DMS79 treated with DMSO at 0.1 percent for 48 hours (cell line): ENCODE results near the gene TNFRSF13B.
A peak's percentile ranks its signal among the peaks of the same experiment; 100 is the strongest.
"Not testable (repeated sequence)": the region's sequence is repeated elsewhere in the genome, so short reads cannot be mapped to it uniquely, and the experiment has no call there.

Experiments
- DNase-seq: peaks from one replicate; lab custom pipeline; 2025; lab: John Stamatoyannopoulos, UW

TNFRSF13B gene

GRCh38 chr17:17004997-17005614 is 33.2 kb upstream of the TNFRSF13B start:
- DNase-seq, result not testable (repeated sequence)

GRCh38 chr17:17004251-17004996 is 32.5 kb upstream of the TNFRSF13B start:
- no peak for DNase-seq

- not testable (repeated sequence) for DNase-seq
Observed at GRCh38 chr17:17002731-17003715, 31.1 kb upstream of the TNFRSF13B start.

- peak; percentile 18 for DNase-seq
Observed at GRCh38 chr17:17001874-17002520, 30.1 kb upstream of the TNFRSF13B start.

GRCh38 chr17:17001076-17001777 is 29.3 kb upstream of the TNFRSF13B start:
- DNase-seq, result no peak

GRCh38 chr17:16999931-17000625 is 28.2 kb upstream of the TNFRSF13B start:
- no peak for DNase-seq

GRCh38 chr17:16997514-16998429 is 25.9 kb upstream of the TNFRSF13B start:
- no peak for DNase-seq

- not testable (repeated sequence) for DNase-seq
Observed at GRCh38 chr17:16996726-16997125, 24.8 kb upstream of the TNFRSF13B start.

GRCh38 chr17:16995930-16996329 is 24.0 kb upstream of the TNFRSF13B start:
- DNase-seq, result no peak

- DNase-seq, result no peak
Observed at GRCh38 chr17:16994631-16995030, 22.7 kb upstream of the TNFRSF13B start.

- DNase-seq, result peak; percentile 6
Observed at GRCh38 chr17:16991349-16992009, 19.6 kb upstream of the TNFRSF13B start.

GRCh38 chr17:16989953-16990860 is 18.3 kb upstream of the TNFRSF13B start:
- DNase-seq, result no peak

- DNase-seq, result no peak
Observed at GRCh38 chr17:16989230-16989952, 17.5 kb upstream of the TNFRSF13B start.

GRCh38 chr17:16988749-16989229 is 16.9 kb upstream of the TNFRSF13B start:
- no peak for DNase-seq

- DNase-seq, result no peak
Observed at GRCh38 chr17:16987830-16988601, 16.1 kb upstream of the TNFRSF13B start.
